NK-92 treated with Interleukin-12 subunit alpha and Interleukin-12 subunit beta, amount 100 ng/mL, for 24 hours (cell line): ENCODE results near the gene TSEN34.
"Not testable (repeated sequence)": the region's sequence is repeated elsewhere in the genome, so short reads cannot be mapped to it uniquely, and the experiment has no call there.

Experiments
- DNase-seq: peaks from one replicate; lab custom pipeline; 2025; lab: John Stamatoyannopoulos, UW

TSEN34 gene

GRCh38 chr19:54209058-54209810, 18.1 kb downstream of the TSEN34 start:
- DNase-seq, result no peak

DNA sequence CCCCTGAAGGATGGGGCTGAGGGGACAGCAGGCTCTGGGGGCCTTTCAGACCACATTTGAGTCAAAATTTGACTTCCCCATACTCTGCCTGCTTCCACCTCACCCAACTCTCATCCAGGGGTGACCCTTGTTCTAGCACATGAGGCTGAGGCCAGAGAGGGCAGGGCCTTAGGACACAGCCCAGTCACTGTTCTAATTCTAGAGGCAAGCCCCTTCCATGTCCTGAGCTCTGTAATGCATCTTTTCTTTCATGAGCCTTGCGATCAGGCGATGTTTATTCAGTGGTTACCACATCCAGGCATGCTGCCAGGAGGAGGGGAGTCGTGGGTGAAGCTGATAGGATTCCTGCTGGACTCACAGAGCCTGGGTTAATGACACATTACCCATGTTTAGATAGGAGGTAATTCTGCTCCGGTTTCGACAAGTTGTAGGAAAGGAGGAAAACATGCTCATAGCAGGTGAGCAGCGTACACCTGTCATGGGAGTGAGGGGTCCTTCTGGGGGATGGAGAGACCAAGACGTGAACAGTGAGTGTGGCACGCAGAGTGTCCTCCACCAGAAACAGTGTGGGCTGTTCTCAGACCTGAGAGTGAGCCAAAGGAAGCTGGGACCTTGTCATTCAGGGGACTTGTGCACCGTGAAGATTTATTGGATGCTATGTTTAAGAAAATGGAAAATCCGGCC, 18.8 kb downstream of the TSEN34 start:
- no peak for DNase-seq

DNA sequence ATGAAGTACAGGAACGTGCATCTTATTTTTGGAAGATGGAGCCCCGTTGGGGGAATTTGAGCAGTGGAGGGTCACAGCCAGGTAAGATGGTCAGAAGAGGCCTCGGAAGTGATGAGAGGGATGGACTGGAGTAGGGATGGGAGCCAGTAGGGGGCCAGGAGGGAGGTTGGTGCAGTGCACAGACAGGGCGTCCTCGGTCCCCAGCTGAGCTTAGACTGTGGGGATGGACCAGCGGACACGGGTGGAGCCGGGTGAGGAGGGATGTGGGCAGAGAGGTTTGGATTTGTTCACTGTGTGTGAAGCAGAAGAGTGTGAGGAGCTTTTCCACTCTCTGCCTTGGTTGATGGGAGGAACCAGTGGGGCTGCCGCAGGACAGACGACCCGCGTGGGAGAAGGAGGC, 20.1 kb downstream of the TSEN34 start:
- no peak for DNase-seq

- DNase-seq, result not testable (repeated sequence)
These were observed 23.1 kb downstream of the TSEN34 start for GRCh38 chr19:54214217-54214616.

GRCh38 chr19:54214734-54215133, 23.6 kb downstream of the TSEN34 start:
- DNase-seq, result not testable (repeated sequence)

GRCh38 chr19:54216869-54217268, 25.8 kb downstream of the TSEN34 start:
- DNase-seq, result no peak

- DNase-seq, result not testable (repeated sequence)
These were observed 26.6 kb downstream of the TSEN34 start for GRCh38 chr19:54217517-54218247.

- DNase-seq, result no peak
These were observed 27.2 kb downstream of the TSEN34 start for GRCh38 chr19:54218259-54218658.

DNA sequence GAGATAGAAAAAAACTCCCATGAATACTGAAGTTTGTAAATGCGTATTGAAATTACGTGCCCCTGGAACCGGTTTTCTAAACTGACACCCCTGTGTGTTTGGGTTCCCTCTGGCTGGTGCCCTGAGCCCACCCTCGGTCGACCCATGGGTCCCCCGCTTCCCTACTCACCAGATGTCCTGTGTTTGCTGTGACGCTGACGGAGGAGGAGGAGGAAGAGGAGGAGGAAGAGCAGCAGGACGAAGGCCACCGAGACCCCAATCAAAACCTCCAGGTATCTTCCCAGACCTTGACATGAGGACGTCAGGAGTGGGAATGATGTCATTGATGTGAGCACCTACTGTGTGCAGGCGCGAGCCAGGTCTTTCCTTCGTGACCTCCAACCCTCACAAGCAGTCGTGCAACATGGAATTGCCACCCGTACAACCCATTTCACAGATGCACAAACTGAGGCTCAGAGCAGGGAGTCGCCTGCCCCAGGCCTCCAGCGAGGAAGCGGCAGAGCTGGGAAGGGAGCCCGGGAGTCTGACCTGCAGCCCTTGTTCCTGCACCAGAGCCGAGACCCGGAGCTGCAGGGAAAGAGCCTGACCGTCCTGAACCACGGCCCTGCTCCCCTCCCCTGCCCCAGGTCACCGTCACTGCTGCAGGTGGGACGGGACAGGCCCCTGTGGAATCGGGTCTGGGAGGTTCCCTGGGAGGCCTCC, 28.0 kb downstream of the TSEN34 start:
- no peak for DNase-seq

GRCh38 chr19:54219702-54220101, 28.6 kb downstream of the TSEN34 start:
- not testable (repeated sequence) for DNase-seq

DNA sequence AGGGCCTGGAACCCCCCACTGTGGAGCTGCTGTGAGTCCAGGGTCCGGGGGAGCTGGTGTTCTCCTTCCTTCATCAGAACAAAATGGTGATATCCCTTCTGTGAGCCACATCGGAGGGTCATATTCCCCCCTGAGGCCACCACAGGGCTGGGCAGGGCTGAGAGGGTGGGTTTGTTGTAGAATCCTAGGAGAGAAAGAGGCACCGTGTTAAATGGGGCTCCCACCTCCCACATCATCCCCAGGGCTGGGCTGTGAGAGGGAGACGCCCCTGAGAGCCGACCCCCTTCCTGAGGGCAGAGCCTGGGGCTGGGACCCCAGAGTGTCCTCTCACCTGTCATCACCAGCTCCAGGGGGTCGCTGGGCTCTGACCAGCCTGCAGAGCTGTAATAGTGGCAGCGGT, 30.8 kb downstream of the TSEN34 start:
- not testable (repeated sequence) for DNase-seq

- not testable (repeated sequence) for DNase-seq
These were observed 31.6 kb downstream of the TSEN34 start, which contains the start of gene LILRB3 for GRCh38 chr19:54222474-54223276. Gene LILRB3, minus strand, starts transcription at chr19:54223007. Its CDS starts 31 bp downstream, at chr19:54222976.

DNA sequence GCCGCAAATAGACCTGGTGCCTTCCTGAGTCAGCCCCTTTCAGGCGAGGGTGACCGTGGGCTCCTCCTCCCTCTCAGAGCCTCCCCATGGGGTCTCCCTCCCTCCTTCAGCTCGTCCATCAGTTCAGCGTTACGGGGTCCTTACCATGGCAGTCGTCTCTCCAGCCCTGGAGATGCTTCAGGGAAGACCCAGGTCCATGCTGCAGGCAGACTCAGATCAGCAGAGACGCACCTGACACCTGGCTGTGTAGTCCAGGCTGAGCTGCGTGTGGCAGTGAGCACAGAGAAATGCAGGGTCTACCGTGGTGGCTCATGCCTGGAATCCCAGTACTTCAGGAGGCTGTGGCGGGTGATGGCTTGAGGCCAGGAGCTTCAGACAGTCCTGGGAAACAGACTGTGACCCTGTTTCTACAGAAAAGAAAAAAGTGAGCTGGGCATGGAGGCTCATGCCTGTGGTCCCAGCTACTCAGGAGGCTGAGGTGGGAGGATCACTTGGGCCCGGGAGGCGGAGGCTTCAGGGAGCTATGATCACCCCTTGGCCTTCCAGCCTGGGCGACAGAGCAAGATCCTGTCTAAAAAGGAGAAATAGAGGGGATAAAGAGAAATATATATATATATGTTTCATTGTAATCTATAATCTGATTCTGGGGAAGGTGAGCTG, 32.3 kb downstream of the TSEN34 start:
- not testable (repeated sequence) for DNase-seq

- DNase-seq, result not testable (repeated sequence)
These were observed 32.8 kb downstream of the TSEN34 start for GRCh38 chr19:54223937-54224281.

DNA sequence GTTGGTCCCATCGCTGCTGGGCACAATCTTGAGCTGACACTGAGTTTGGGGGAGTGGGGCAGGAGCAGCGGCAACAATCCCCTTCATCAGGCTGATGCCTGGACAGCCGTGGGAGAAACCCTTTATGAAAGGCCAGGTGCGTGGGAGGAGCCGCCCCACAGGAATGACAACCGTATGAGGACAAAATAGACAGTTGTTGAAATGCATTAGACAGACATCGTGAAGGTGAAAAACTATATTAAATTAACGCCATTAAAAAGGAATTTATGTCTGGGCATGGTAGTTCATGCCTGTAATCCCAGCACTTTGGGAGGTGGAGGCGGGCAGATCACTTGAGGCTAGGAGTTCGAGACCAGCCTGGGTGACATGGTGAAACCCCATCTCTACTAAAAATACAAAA, 33.5 kb downstream of the TSEN34 start:
- not testable (repeated sequence) for DNase-seq

DNA sequence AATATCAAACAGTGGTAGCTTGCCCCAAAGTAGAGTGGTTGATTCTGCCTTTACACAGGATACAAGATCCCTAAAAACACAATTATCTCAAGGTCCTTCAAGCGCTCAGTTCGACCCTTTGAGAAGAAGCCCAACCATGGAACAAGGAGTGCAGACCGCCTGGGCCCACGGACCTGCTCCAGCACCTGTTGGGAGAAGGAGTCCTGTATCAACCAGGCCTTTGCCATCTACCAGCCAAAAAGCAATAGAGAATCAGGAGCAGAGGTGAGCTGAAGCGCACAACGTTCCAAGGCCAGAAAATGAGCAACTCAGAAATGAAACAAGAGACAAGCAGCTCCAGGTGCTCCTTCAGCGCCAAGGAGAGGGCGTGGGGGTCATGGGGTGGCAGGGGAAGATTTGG, 38.0 kb downstream of the TSEN34 start:
- DNase-seq, result no peak

- DNase-seq, result no peak
These were observed 38.9 kb downstream of the TSEN34 start for GRCh38 chr19:54230031-54230430.

GRCh38 chr19:54231077-54231931, 40.2 kb downstream of the TSEN34 start:
- DNase-seq, result peak; percentile 42

DNA sequence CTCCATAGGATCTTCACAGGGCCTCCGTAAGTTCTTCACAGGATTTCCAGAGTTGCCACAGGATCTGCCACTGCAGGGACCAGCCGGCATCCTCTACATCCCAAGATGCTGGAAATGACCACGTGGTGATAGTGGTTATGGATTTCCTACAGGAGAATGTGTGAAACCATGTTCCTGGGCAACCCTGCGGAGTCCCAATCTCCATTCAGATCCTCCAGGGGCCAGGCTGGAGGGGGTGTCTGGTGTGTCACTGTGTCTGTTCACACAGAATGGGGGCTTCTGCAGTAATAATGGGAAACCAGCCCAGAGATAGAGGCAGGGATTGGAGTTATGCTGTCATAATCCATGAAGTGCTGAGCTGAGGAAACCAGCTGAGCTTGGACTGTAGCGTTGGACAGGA, 42.8 kb downstream of the TSEN34 start:
- no peak for DNase-seq
